ENCODE results near the gene NCKAP5.

NCKAP5 gene

GRCh38 chr2:133371286-133371685 is 197.0 kb downstream of the NCKAP5 start:
- DNase-seq = no peak

GRCh38 chr2:133369901-133370658 is 198.2 kb downstream of the NCKAP5 start:
- DNase-seq = no peak

GRCh38 chr2:133365117-133365516 is 203.1 kb downstream of the NCKAP5 start:
- DNase-seq = no peak

- no peak for DNase-seq
Measured at GRCh38 chr2:133364636-133365035, 203.6 kb downstream of the NCKAP5 start.

GRCh38 chr2:133363884-133364283 is 204.4 kb downstream of the NCKAP5 start:
- DNase-seq = no peak

- no peak for DNase-seq
Measured at GRCh38 chr2:133362061-133362476, 206.2 kb downstream of the NCKAP5 start.

- no peak for DNase-seq
Measured at GRCh38 chr2:133360882-133361281, 207.4 kb downstream of the NCKAP5 start.

GRCh38 chr2:133360190-133360589 is 208.1 kb downstream of the NCKAP5 start:
- DNase-seq = no peak

- no peak for DNase-seq
Measured at GRCh38 chr2:133352719-133353118, 215.5 kb downstream of the NCKAP5 start.

- DNase-seq = no peak
Measured at GRCh38 chr2:133346654-133347053, 221.6 kb downstream of the NCKAP5 start.

- DNase-seq = no peak
Measured at GRCh38 chr2:133345638-133346037, 222.6 kb downstream of the NCKAP5 start.

GRCh38 chr2:133344849-133345248 is 223.4 kb downstream of the NCKAP5 start:
- DNase-seq = no peak

GRCh38 chr2:133343018-133343352 is 225.3 kb downstream of the NCKAP5 start:
- no peak for DNase-seq

- DNase-seq = no peak
Measured at GRCh38 chr2:133342286-133343017, 225.8 kb downstream of the NCKAP5 start.

GRCh38 chr2:133341575-133341974 is 226.7 kb downstream of the NCKAP5 start:
- DNase-seq = no peak

- no peak for DNase-seq
Measured at GRCh38 chr2:133338224-133338623, 230.0 kb downstream of the NCKAP5 start.

GRCh38 chr2:133334923-133335322 is 233.3 kb downstream of the NCKAP5 start:
- no peak for DNase-seq

GRCh38 chr2:133333181-133333580 is 235.1 kb downstream of the NCKAP5 start:
- DNase-seq = no peak

GRCh38 chr2:133331436-133331835 is 236.8 kb downstream of the NCKAP5 start:
- no peak for DNase-seq

GRCh38 chr2:133326652-133327397 is 241.4 kb downstream of the NCKAP5 start:
- DNase-seq = no peak

- no peak for DNase-seq
Measured at GRCh38 chr2:133324150-133324561, 244.1 kb downstream of the NCKAP5 start.

- DNase-seq = no peak
Measured at GRCh38 chr2:133322909-133323308, 245.4 kb downstream of the NCKAP5 start.

- no peak for DNase-seq
Measured at GRCh38 chr2:133317178-133317577, 251.1 kb downstream of the NCKAP5 start.

- DNase-seq = no peak
Measured at GRCh38 chr2:133316557-133316956, 251.7 kb downstream of the NCKAP5 start.

Measured in CD4-positive, alpha-beta T cell treated with Interferon gamma for 1 hour (primary cell).